ENCODE results near the gene MYBL2.

DNA sequence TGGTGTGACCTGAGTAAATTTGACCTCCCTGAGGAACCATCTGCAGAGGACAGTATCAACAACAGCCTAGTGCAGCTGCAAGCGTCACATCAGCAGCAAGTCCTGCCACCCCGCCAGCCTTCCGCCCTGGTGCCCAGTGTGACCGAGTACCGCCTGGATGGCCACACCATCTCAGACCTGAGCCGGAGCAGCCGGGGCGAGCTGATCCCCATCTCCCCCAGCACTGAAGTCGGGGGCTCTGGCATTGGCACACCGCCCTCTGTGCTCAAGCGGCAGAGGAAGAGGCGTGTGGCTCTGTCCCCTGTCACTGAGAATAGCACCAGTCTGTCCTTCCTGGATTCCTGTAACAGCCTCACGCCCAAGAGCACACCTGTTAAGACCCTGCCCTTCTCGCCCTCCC is 35.6 kb downstream of the MYBL2 start:
- no peak for TF ChIP-seq POLR2A (IDR thresholded peaks at IDR 0.05; ENCODE audit: low read depth, low read length)
- TF ChIP-seq TAF1 (IDR thresholded peaks at IDR 0.05; ENCODE audit: borderline replicate concordance, low read depth, low read length): no peak
- TF ChIP-seq POLR2AphosphoS5 (IDR thresholded peaks at IDR 0.05; ENCODE audit: low read depth, low read length): no peak

Data from GM12892 (cell line).